IMR-90 (cell line): ENCODE results near the gene PIGN.

Source experiments
- CHD1 ChIP-seq: IDR thresholded peaks from 2 replicates; pipeline ENCODE4 v1.6.1; 2012; ENCODE audit warnings: low read depth, low read length, improper control_type of control experiment
- MAFK ChIP-seq: IDR thresholded peaks from 2 replicates; pipeline ENCODE4 v1.6.1; 2012; ENCODE audit warnings: low read depth, low read length, improper control_type of control experiment
- POLR2A ChIP-seq: IDR thresholded peaks from 2 replicates; pipeline ENCODE4 v1.6.1; 2012; ENCODE audit warnings: mild to moderate bottlenecking, low read depth, low read length
- RAD21 ChIP-seq: IDR thresholded peaks from 2 replicates; pipeline ENCODE4 v1.6.1; 2012; ENCODE audit warnings: low read length, improper control_type of control experiment
- RCOR1 ChIP-seq: IDR thresholded peaks from 2 replicates; pipeline ENCODE4 v1.6.1; 2012; ENCODE audit warnings: mild to moderate bottlenecking, low read length, improper control_type of control experiment; ENCODE audit not compliant: insufficient replicate concordance
- TF ChIP-seq, protein P1 (sequence below): conservative IDR thresholded peaks from 2 replicates; pipeline ENCODE4 v1.5.1; 2012; ENCODE audit warnings: mild to moderate bottlenecking, low read depth, low read length, improper control_type of control experiment

DNA sequence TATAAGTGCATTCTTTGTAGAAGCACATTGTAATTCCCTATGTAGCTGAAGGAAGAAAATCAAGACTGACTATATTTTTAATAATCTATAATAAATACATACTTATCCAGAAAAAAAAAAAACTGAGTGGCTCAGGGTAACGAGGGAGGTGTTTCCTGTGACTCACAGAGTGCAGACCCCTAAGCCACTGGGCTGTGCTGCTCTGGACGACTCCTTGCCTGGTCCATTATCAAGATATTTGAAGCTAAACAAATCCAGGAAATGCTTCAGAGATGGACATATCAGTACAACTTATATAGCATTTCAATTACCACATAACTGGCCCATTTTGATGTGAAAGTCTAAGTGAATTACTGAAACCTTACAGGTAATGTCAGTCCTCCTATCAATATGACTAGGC is 80.6 kb downstream of the PIGN start:
- TF ChIP-seq, protein P1, sequence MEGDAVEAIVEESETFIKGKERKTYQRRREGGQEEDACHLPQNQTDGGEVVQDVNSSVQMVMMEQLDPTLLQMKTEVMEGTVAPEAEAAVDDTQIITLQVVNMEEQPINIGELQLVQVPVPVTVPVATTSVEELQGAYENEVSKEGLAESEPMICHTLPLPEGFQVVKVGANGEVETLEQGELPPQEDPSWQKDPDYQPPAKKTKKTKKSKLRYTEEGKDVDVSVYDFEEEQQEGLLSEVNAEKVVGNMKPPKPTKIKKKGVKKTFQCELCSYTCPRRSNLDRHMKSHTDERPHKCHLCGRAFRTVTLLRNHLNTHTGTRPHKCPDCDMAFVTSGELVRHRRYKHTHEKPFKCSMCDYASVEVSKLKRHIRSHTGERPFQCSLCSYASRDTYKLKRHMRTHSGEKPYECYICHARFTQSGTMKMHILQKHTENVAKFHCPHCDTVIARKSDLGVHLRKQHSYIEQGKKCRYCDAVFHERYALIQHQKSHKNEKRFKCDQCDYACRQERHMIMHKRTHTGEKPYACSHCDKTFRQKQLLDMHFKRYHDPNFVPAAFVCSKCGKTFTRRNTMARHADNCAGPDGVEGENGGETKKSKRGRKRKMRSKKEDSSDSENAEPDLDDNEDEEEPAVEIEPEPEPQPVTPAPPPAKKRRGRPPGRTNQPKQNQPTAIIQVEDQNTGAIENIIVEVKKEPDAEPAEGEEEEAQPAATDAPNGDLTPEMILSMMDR, result no peak
- no peak for TF ChIP-seq POLR2A
- no peak for TF ChIP-seq RCOR1
- TF ChIP-seq MAFK, result no peak
- no peak for TF ChIP-seq CHD1
- no peak for TF ChIP-seq RAD21
